A549 (cell line): ENCODE results near the gene ACADL. TPM values are rescaled to one million over a fixed set of nuclear protein-coding genes. Genes with fewer than 3 reads are reported as not detected.

Source experiments
- ATAC-seq, 2 experiments: fragments of 200-7000 bp in 1 of 2; fragments of >200 bp in 1 of 2; cut with Nextera tagmentation in 1 of 2; cut with Tn5 transposase in 1 of 2; 3 replicates each; pipeline versions ENCODE4 v1.8.0 to v1.9.1; 2018 to 2020; ENCODE audit warnings: mild to moderate bottlenecking in 1 of 2, moderate library complexity in 1 of 2
- CTCF ChIA-PET: fragments of 300-600 bp; sonication (Branson Sonifier 250); formaldehyde crosslinking; extraction: SDS; loops from one replicate; lab custom pipeline; 2021; ENCODE audit warnings: antibody characterized with exemption, inconsistent platforms; lab: Yijun Ruan, JAX
- POLR2A ChIA-PET: fragments of 350-600 bp; formaldehyde crosslinking; extraction: SDS; loops from one replicate; lab custom pipeline; 2021; ENCODE audit warnings: antibody characterized with exemption, inconsistent platforms; lab: Yijun Ruan, JAX
- DNase-seq, 2 experiments: peaks; one replicate each; pipeline versions ENCODE4 v3.0.0 to v3.0.0-alpha.2; 2011 to 2016; ENCODE audit warnings: low read depth in 1 of 2, low spot score in 1 of 2
- FAIRE-seq: peaks from 2 replicates; lab custom pipeline; 2011; peaks lifted over from hg19 to GRCh38; lab: Jason Lieb, UNC
- H3K27ac ChIP-seq, 2 experiments: fragments of >200 bp; sonication (Bioruptor Twin); formaldehyde crosslinking; 3 replicates each; pipeline ENCODE4 v1.5.1; 2016 to 2017
- H3K4me1 ChIP-seq: fragments of >200 bp; sonication (Bioruptor Twin); formaldehyde crosslinking; 3 replicates; pipeline ENCODE4 v1.6.1; 2016
- H3K4me2 ChIP-seq: fragments of >200 bp; sonication (Bioruptor Twin); formaldehyde crosslinking; 3 replicates; pipeline ENCODE4 v1.6.1; 2016
- H3K4me3 ChIP-seq: fragments of >200 bp; sonication (Bioruptor Twin); formaldehyde crosslinking; 3 replicates; pipeline ENCODE4 v1.5.1; 2016
- H3K9me3 ChIP-seq: fragments of >200 bp; sonication (Bioruptor Twin); formaldehyde crosslinking; 3 replicates; pipeline ENCODE4 v1.6.1; 2016
- CEBPB ChIP-seq, 2 experiments: fragments of >200 bp in 1 of 2; sonication (Bioruptor Twin) in 1 of 2; formaldehyde crosslinking in 1 of 2; IDR thresholded peaks; 2 replicates each; pipeline ENCODE4 v1.6.1; 2012 to 2016
- EHMT2 ChIP-seq: fragments of 200-600 bp; sonication (generic); IDR thresholded peaks from 2 replicates; pipeline ENCODE4 v1.6.1; 2016; ENCODE audit warnings: antibody characterized with exemption, low read depth, mild to moderate bottlenecking, moderate library complexity
- FOSB ChIP-seq: fragments of 250-450 bp; sonication (Bioruptor Pico); IDR thresholded peaks from 2 replicates; pipeline ENCODE4 v1.5.0; 2020; ENCODE audit warnings: mild to moderate bottlenecking, moderate library complexity
- FOXS1 ChIP-seq: fragments of 250-450 bp; sonication (Bioruptor Pico); IDR thresholded peaks from 2 replicates; pipeline ENCODE4 v1.5.0; 2020; ENCODE audit warnings: mild to moderate bottlenecking, moderate library complexity
- HOXB13 ChIP-seq: fragments of 250-450 bp; sonication (Bioruptor Pico); IDR thresholded peaks from 2 replicates; pipeline ENCODE4 v1.5.0; 2020; ENCODE audit warnings: low read depth, mild to moderate bottlenecking, moderate library complexity
- MAFK ChIP-seq: fragments of 450-650 bp; IDR thresholded peaks from 2 replicates; pipeline ENCODE4 v1.6.1; 2014; ENCODE audit not compliant: partially characterized antibody
- POLR2A ChIP-seq: IDR thresholded peaks from 2 replicates; pipeline ENCODE4 v1.6.1; 2012; ENCODE audit warnings: mild to moderate bottlenecking, low read length
- SMC3 ChIP-seq: fragments of >200 bp; sonication (Bioruptor Twin); formaldehyde crosslinking; IDR thresholded peaks from 3 replicates; pipeline ENCODE4 v1.6.1; 2018; ENCODE audit warnings: inconsistent platforms
- TP53 ChIP-seq: fragments of 250-450 bp; sonication (Bioruptor Pico); IDR thresholded peaks from 2 replicates; pipeline ENCODE4 v1.5.0; 2021; ENCODE audit warnings: mild to moderate bottlenecking, moderate library complexity
- ZC3H11A ChIP-seq: fragments of 450-650 bp; IDR thresholded peaks from 2 replicates; pipeline ENCODE4 v1.6.1; 2014; ENCODE audit warnings: antibody characterized with exemption, mild to moderate bottlenecking
- WGBS: methylation state at CpG from one replicate; pipeline ENCODE4 v1.1.6; 2017; ENCODE audit errors: missing lambda C conversion rate; 5-methylcytosine and 5-hydroxymethylcytosine counted together
- polyA plus RNA-seq, 4 experiments: library from polyadenylated mRNA; depleted of rRNA in 3 of 4; stranded (reverse); fragments of >200 nt; fragmentation: RNase III in 1 of 4; extraction: RNeasy Plus Mini Kit Qiagen cat#74134 plus additional on column Dnase treatment in 1 of 4; gene quantifications; 2 replicates in 3 of 4; 3 replicates in 1 of 4; pipeline ENCODE4 v1.2.3, GENCODE V29; 2011 to 2017
- TF ChIP-seq, protein P1 (sequence below): IDR thresholded peaks from 2 replicates; pipeline ENCODE4 v1.6.1; 2012
- TF ChIP-seq, protein P2 (sequence below): IDR thresholded peaks from 2 replicates; pipeline ENCODE4 v1.6.1; 2012; ENCODE audit warnings: low read depth, borderline replicate concordance
- TF ChIP-seq, protein P3 (sequence below): fragments of 450-650 bp; IDR thresholded peaks from 2 replicates; pipeline ENCODE4 v1.6.1; 2014; ENCODE audit warnings: antibody characterized with exemption
- TF ChIP-seq, protein P4 (sequence below): fragments of >200 bp; sonication (Bioruptor Twin); formaldehyde crosslinking; IDR thresholded peaks from 3 replicates; pipeline ENCODE4 v1.5.1; 2016
- TF ChIP-seq, protein P5 (sequence below): fragments of 200-600 bp; sonication (generic); IDR thresholded peaks from 2 replicates; pipeline ENCODE4 v1.6.1; 2016; ENCODE audit warnings: antibody characterized with exemption, mild to moderate bottlenecking, moderate library complexity
- TF ChIP-seq, protein P6 (sequence below): IDR thresholded peaks from 2 replicates; pipeline ENCODE4 v1.6.1; 2012

Gene ACADL
- polyA plus RNA-seq, 2 of the 4 experiments (the other 2 are of a cell fraction), result 0.10 TPM; not detected in 1

DNA sequence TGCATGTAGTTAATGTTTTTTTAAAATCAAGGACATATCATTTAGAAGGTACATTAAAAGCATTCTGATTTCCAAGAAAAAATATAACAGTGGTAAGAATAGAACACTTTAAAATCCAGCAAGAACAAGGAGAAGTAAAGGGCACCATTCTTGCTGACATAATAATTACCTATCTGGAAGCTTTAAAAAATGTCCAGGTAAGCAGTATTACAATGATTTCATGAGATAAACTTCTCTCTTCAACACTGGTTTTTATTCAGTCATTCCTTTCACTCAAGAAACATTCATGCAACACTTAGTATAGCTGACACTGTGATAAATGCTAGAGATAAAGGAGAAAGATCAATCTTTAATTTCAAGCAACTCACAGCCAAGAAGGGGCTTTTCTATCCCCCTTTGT is 51.2 kb downstream of the ACADL start:
- no peak for ATAC-seq
- POLR2A ChIA-PET, result no interaction called here

DNA sequence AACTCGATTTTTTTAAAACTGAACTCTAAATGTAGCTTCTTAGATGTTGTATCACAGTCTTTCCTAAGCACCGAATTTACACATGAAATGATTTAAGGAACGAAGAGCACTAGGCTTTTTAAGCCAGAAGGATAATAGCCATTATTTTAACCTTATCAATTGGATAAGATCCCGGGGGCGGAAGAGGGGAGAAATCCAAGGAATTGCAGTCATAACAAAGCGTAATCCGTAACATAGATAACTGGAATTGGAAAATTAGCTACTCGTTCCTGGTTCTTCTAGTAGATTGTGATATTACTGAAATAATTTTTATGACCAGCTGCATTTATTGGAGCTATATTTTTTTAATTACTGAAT is 53.0 kb downstream of the ACADL start:
- ATAC-seq (no peak), FAIRE-seq (no peak), DNase-seq (no peak)
- peaks cover 10% of the 10 kb centered on the region; the same call in 2 of the 3 replicates for H3K4me1 ChIP-seq
- H3K27ac ChIP-seq, result no peak overlapping the region
- 66% methylated on average over 8 of the region's 8 CpGs for WGBS
- H3K9me3 ChIP-seq, result no peaks in the 10 kb centered on the region
- CTCF ChIA-PET, result no interaction called here
- POLR2A ChIA-PET, result no interaction called here
- peak overlapping the region; percentile 56 for H3K4me3 ChIP-seq
- TF ChIP-seq MAFK (no peak), SMC3 (no peak), TP53 (CRISPR knock-in tag) (no peak), FOSB (CRISPR knock-in tag) (no peak)
- peak overlapping the region; percentile 97 for H3K4me2 ChIP-seq

More for the DNA sequence above, 51.2 kb downstream of the ACADL start:
- H3K4me2 ChIP-seq, result no peak overlapping the region
- FAIRE-seq (no peak), DNase-seq (no peak)
- CTCF ChIA-PET, result interaction anchor here (1.1 to 1.2 kb wide), 2 partner anchors 21 to 196 kb away, joined by 4 read pairs; no protein-coding TSS in a partner anchor
- no peaks in the 10 kb centered on the region for H3K9me3 ChIP-seq
- H3K4me3 ChIP-seq, result no peak overlapping the region
- H3K4me1 ChIP-seq, result peaks cover 9% of the 10 kb centered on the region; the same call in 1 of the 3 replicates
- H3K27ac ChIP-seq, result no peak overlapping the region
- no peak for TF ChIP-seq FOXS1 (CRISPR knock-in tag)
- TF ChIP-seq ZC3H11A, result no peak
- TF ChIP-seq MAFK, result peak; percentile 52

DNA sequence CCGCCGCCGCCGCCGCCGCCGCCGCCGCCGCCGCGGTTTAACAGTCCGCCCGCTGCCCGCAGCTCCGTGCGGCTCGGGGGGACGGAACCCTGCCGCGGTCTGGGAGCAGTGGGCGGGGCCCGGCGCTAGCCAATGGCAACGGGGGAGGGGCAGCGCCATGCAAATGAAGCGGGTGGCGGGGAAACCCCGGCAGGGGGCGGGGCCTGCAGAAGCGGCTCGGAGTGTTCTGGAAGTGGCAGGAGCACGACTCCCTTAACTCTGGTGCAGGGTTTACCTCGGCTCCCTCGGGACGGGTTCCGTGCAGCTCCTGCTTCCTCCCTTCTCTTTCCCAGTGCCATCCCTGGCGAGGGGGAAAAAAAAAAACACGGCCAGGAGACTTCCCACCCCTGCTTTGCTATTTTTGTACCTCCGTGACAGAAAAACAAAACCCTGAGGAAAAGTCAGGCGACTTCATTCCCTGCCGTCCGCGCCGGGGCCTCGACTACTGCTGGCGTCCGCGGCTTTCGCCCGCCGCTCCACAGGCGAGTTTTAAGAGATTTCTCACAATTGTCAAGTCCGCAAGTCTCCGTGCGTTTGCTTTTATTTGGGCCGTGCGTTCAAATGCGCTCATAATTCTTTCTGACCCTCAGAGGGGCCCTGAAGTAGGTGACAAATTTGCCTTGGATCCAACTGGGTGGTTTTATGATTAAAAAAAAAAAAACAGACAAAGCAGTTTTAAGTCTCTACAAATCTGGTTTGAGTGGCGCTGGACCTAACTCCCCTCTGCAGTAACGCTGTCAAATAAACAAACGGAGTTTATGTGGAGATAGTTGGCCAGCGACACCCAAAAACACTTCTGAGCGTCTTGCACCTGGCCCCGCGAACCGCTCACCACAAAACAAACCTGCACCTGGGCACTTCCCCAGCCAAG is 53.7 kb downstream of the ACADL start, which contains the start of gene KANSL1L:
Gene KANSL1L (minus strand): TSS at position 101 of the 910 bp plus-strand sequence. CDS start 16,827 bp downstream, outside the sequence.
- peak; percentile 77 to 92 for DNase-seq
- H3K4me3 ChIP-seq, result peak within 1 kb of the TSS; percentile 56
- POLR2A ChIA-PET, result interaction anchor here (0.6 kb wide), 2 partner anchors 211 to 404 kb away, joined by 3 read pairs; no protein-coding TSS in a partner anchor
- 10% methylated on average over 40 of the region's 67 CpGs for WGBS
- no peaks in the 10 kb centered on the region for H3K9me3 ChIP-seq
- no peak for FAIRE-seq
- CTCF ChIA-PET, result interaction anchor here (1.1 kb wide), 1 partner anchor 24 kb away, joined by 3 read pairs; no protein-coding TSS in a partner anchor
- H3K4me1 ChIP-seq, result peaks cover 14% of the 10 kb centered on the region; the same call in 2 of the 3 replicates
- peak within 1 kb of the TSS; percentile 97 for H3K4me2 ChIP-seq
- ATAC-seq, result peak; percentile 89 to 91
- TF ChIP-seq POLR2A, result 0 out of 2 replicates have a peak, but pooled peaks have one; percentile 23
- TF ChIP-seq, protein P1, sequence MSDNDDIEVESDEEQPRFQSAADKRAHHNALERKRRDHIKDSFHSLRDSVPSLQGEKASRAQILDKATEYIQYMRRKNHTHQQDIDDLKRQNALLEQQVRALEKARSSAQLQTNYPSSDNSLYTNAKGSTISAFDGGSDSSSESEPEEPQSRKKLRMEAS, result peak; percentile 67
- TF ChIP-seq EHMT2, result no peak
- TF ChIP-seq, protein P2, sequence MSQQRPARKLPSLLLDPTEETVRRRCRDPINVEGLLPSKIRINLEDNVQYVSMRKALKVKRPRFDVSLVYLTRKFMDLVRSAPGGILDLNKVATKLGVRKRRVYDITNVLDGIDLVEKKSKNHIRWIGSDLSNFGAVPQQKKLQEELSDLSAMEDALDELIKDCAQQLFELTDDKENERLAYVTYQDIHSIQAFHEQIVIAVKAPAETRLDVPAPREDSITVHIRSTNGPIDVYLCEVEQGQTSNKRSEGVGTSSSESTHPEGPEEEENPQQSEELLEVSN, result peak; percentile 71; the same call in 1 of the 2 replicates
- TF ChIP-seq, protein P3, sequence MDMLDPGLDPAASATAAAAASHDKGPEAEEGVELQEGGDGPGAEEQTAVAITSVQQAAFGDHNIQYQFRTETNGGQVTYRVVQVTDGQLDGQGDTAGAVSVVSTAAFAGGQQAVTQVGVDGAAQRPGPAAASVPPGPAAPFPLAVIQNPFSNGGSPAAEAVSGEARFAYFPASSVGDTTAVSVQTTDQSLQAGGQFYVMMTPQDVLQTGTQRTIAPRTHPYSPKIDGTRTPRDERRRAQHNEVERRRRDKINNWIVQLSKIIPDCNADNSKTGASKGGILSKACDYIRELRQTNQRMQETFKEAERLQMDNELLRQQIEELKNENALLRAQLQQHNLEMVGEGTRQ, result no peak
- H3K27ac ChIP-seq, result peak within 1 kb of the TSS; percentile 76 to 96

DNA sequence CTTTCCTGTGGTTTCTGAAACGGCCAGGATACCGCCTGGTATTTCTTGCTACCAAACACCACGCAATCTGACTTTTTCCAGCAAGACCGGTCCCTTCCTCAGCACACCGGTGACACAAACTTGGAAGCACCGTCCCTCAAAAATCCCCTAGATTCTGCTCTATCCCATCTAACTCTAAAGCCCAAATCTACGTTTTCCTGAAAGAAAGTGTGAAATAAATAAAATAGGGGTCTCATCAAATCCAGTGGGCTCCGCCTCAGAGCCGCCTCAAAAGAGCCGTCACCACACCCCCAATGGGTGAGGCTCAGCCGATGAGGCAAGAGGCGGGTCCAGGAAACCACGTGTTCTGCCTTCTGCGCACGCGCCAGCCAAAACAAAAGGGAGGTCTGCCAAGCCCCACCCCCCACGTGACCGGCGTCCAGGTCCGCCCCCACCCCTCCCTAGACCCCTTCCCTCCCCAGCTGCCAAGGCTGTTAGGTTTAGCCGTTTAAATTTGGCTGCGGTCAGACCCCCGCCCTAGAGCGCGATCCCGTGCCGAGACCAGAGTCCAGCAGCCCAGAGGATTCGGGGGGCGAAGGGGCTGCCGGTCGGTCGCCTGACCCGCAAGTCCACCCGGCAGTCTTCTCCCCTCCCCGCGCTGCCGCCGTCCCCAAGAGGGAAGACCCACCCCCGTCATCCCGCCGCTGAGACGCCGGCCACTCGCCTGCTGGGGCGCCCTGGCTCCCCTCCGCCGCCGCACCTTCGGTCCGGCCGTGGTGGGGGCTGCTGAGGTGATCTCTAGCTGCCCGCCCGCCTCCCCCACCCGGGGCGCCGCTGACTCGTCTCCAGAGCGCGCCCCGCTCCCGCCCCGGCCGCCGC is 54.6 kb downstream of the ACADL start:
- ChIA-PET POLR2A (interaction anchor here (0.6 kb wide), 1 partner anchor 405 kb away, joined by 3 read pairs; no protein-coding TSS in a partner anchor), CTCF (interaction anchor here (1.1 kb wide), 1 partner anchor 24 kb away, joined by 3 read pairs; no protein-coding TSS in a partner anchor)
- H3K9me3 ChIP-seq, result no peaks in the 10 kb centered on the region
- FAIRE-seq (no peak), ATAC-seq (peak; percentile 80 to 86), DNase-seq (peak; percentile 66 to 94)
- H3K4me1 ChIP-seq, result peaks cover 14% of the 10 kb centered on the region; the same call in 2 of the 3 replicates
- H3K27ac ChIP-seq, result peak overlapping the region; percentile 76 to 96
- H3K4me2 ChIP-seq, result peak overlapping the region; percentile 97
- under 1% methylated on average over 21 of the region's 64 CpGs for WGBS
- peak overlapping the region; percentile 56 for H3K4me3 ChIP-seq
- TF ChIP-seq, protein P1, result no peak; the same call in 1 of the 2 replicates
- TF ChIP-seq, protein P4, sequence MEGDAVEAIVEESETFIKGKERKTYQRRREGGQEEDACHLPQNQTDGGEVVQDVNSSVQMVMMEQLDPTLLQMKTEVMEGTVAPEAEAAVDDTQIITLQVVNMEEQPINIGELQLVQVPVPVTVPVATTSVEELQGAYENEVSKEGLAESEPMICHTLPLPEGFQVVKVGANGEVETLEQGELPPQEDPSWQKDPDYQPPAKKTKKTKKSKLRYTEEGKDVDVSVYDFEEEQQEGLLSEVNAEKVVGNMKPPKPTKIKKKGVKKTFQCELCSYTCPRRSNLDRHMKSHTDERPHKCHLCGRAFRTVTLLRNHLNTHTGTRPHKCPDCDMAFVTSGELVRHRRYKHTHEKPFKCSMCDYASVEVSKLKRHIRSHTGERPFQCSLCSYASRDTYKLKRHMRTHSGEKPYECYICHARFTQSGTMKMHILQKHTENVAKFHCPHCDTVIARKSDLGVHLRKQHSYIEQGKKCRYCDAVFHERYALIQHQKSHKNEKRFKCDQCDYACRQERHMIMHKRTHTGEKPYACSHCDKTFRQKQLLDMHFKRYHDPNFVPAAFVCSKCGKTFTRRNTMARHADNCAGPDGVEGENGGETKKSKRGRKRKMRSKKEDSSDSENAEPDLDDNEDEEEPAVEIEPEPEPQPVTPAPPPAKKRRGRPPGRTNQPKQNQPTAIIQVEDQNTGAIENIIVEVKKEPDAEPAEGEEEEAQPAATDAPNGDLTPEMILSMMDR, result no peak
- TF ChIP-seq, protein P5, sequence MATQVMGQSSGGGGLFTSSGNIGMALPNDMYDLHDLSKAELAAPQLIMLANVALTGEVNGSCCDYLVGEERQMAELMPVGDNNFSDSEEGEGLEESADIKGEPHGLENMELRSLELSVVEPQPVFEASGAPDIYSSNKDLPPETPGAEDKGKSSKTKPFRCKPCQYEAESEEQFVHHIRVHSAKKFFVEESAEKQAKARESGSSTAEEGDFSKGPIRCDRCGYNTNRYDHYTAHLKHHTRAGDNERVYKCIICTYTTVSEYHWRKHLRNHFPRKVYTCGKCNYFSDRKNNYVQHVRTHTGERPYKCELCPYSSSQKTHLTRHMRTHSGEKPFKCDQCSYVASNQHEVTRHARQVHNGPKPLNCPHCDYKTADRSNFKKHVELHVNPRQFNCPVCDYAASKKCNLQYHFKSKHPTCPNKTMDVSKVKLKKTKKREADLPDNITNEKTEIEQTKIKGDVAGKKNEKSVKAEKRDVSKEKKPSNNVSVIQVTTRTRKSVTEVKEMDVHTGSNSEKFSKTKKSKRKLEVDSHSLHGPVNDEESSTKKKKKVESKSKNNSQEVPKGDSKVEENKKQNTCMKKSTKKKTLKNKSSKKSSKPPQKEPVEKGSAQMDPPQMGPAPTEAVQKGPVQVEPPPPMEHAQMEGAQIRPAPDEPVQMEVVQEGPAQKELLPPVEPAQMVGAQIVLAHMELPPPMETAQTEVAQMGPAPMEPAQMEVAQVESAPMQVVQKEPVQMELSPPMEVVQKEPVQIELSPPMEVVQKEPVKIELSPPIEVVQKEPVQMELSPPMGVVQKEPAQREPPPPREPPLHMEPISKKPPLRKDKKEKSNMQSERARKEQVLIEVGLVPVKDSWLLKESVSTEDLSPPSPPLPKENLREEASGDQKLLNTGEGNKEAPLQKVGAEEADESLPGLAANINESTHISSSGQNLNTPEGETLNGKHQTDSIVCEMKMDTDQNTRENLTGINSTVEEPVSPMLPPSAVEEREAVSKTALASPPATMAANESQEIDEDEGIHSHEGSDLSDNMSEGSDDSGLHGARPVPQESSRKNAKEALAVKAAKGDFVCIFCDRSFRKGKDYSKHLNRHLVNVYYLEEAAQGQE, result no peak
- TF ChIP-seq HOXB13 (CRISPR knock-in tag), result no peak
- TF ChIP-seq, protein P6, sequence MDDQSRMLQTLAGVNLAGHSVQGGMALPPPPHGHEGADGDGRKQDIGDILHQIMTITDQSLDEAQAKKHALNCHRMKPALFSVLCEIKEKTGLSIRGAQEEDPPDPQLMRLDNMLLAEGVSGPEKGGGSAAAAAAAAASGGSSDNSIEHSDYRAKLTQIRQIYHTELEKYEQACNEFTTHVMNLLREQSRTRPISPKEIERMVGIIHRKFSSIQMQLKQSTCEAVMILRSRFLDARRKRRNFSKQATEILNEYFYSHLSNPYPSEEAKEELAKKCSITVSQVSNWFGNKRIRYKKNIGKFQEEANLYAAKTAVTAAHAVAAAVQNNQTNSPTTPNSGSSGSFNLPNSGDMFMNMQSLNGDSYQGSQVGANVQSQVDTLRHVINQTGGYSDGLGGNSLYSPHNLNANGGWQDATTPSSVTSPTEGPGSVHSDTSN, result 0 out of 2 replicates have a peak, but pooled peaks have one; percentile 33
- TF ChIP-seq CEBPB (IDR thresholded peaks at IDR 0.05), result peak; percentile 13 to 79; a peak in 2 of 4 replicates
